ENCODE results near the gene TMEM132D.
"Not testable (repeated sequence)": the region's sequence is repeated elsewhere in the genome, so short reads cannot be mapped to it uniquely, and the experiment has no call there.

The TMEM132D gene

GRCh38 chr12:129589503-129589902 lies 314.3 kb downstream of the TMEM132D start:
- DNase-seq (ENCODE audit: low read depth in 2 of 2) = no peak

DNA sequence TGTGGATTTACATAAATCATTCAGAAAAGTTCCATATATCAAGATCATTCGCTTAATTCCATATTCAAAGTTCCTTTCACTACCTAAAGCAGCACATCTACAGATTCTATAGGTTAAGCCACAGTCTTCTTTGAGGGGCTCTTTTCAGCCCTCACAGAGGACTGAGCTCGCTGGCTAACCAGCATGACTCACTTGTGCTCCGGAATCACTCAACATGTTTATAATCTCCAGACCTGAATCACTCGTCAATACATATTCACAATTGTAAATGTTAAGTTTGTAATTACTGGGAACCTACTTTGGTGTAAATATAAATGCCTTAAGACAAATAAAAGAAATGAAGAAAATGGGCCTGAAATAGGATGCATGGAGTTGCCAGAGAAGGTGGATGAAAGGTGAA lies 315.7 kb downstream of the TMEM132D start:
- DNase-seq (ENCODE audit: low read depth in 2 of 2) = no peak

DNA sequence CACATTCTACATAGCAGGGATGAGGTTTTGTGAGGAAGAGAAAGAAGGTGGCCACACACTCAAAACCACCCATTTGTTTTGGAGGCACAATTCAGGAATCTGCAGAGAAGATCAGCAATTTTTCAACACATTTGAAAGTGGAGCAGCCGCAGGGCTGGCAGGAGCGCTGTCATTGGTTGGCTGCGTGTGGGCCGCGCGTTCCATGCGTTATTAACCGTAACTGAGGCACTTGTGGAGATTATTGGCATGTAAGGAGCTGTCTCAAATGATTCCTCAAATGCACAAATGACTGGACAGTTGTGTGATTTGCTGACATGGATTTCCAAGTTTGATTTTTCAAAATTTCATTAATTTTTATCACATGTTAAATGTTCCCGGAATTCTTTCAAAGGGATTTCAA lies 318.5 kb downstream of the TMEM132D start:
- DNase-seq (ENCODE audit: low read depth in 2 of 2) = no peak

GRCh38 chr12:129579879-129580278 lies 323.9 kb downstream of the TMEM132D start:
- DNase-seq (ENCODE audit: low read depth in 2 of 2) = no peak

GRCh38 chr12:129571901-129572494 lies 331.8 kb downstream of the TMEM132D start:
- DNase-seq (ENCODE audit: low read depth in 2 of 2) = no peak

DNA sequence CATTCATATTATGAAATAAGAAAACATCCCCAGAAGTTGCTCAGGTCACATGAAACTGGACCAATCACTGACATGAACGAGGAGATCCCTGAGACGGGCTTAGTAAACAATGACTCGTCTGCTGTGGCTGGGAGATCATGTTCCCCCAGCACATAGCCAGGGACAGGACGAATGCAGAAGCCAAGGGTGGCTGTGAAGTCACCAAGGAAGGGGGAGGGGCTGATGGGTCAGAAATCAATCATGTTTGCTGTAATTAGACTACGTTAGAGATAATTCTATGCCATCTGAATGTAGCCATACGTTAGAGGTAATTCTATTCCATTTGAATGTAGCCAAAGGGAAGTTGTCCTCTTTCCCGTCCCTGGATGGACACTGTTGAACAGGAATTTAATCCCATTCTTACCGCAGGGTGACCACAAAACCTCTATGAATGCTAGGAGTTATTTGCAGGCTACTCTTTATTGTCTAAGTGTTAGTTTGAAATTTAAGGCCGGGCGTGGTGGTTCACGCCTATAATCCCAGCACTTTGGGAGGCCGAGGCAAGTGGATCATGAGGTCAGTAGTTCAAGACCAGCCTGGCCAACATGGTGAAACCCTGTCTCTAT lies 332.9 kb downstream of the TMEM132D start:
- no peak for DNase-seq (ENCODE audit: low read depth in 2 of 2)

GRCh38 chr12:129566800-129567199 lies 337.0 kb downstream of the TMEM132D start:
- no peak for DNase-seq (ENCODE audit: low read depth in 2 of 2)

- no peak for DNase-seq (ENCODE audit: low read depth in 2 of 2)
These were observed 339.1 kb downstream of the TMEM132D start for GRCh38 chr12:129564768-129565167.

- no peak for DNase-seq (ENCODE audit: low read depth in 2 of 2)
These were observed 340.6 kb downstream of the TMEM132D start for GRCh38 chr12:129563266-129563665.

DNA sequence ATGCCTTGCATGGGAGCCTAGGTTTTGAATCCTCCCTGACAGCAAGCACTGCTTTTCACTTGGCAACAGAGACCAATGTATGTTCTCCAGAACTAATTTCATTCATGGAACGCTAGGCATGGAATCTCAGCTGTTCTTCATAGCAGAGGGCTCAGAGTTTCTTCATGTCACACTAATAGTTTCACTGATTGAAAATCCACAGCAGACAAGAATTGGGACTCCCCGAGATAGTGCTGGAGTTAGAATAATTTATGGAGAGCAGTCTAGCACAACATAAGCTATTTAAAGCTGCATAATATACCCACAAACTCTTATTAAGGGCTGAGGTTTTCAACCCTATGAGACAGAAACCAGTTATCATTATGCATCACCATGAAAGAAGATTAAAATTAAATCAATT lies 342.5 kb downstream of the TMEM132D start:
- no peak for DNase-seq (ENCODE audit: low read depth in 2 of 2)

DNA sequence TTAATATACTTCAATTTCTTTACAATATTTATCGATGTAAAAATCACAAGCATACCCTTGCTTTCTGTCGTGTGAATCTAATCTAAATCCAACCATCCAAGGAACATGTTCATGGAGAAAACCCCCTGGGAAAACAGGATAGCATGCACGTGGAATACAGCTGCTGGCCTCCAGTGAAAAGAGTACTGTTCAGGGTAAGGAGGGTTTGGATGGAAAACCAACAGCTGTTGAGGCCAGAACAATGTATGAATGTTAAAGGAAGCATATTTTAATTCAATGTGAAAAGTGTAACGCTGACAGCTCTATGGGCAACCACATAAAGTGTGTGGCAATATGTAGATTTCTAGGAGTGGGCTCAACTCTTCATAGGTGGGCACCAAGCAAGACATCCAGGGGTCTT lies 344.0 kb downstream of the TMEM132D start:
- no peak for DNase-seq (ENCODE audit: low read depth in 2 of 2)

DNA sequence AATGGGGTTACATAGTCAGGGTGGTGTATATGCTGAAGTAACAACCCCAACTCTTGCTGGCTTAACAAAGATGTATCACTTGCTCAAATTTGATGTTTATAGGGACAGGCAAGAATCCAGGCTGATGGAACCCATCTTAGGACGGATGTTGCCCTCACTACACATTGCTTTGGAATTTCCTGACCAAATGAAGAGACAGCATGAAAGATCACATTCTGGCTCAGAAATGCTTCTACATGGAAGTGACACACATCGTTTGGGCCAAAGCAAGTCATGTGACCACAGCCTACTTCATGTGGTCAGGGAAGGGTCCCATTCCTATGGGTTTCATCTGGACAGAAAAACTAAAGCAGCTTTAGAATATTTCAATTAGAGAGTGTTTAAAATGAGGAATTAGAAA lies 345.8 kb downstream of the TMEM132D start:
- no peak for DNase-seq (ENCODE audit: low read depth in 2 of 2)

GRCh38 chr12:129556082-129556481 lies 347.7 kb downstream of the TMEM132D start:
- no peak for DNase-seq (ENCODE audit: low read depth in 2 of 2)

DNA sequence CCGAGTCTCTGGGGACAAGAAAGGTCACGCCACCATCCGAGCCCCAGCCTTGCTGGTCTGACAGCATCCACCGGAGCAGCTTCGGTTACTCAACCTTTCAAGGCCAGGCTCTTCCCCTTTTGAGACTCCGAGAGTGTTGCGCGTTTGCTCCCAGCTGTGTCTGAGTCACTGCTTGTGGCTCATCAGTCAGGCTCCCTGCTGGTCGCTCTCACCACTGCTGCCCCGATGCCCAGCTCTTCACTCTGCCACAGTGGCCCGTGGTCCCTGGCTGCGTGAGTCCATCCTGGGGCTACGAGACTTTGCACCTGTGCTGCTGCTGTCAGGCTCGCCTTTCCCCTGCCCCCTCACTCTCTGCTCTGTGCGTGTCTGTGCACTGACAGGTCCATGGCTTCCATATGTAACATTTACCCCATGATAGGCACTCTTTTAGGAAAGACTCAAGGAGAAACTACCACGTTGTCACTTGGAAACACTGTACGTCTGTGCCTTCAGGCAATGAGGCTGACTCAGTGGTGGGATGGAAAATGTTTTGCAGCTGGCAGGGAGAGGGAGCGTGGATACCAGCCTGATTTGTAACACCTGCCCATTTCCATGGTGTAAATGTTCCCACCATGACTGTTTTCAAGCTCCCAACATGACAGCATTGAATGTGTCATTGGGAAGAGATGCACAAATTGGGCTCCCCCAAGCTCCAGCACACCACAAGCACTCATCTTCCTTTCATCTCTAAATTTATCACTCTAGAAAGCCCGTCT lies 350.7 kb downstream of the TMEM132D start:
- no peak for DNase-seq (ENCODE audit: low read depth in 2 of 2)

DNA sequence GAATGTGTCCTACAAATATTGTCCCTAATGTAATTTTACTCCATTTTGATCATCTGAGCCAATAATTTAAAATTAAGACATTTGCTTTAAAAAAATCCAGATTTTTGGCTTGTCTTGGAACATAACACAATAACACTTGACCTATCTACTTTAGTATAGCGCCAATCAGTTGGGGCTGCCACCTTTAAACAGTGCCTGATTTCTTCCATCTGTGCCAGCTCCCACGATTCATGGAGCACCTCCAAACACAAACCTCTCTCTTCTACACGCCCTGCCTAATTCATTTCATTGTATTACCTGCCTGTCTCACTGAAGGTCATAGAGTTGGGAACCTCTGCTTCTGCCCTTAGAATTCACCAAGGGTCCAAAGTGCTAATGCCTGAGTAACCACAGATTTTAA lies 352.4 kb downstream of the TMEM132D start:
- no peak for DNase-seq (ENCODE audit: low read depth in 2 of 2)

- no peak for DNase-seq (ENCODE audit: low read depth in 2 of 2)
These were observed 353.5 kb downstream of the TMEM132D start for GRCh38 chr12:129550353-129550752.

- DNase-seq (ENCODE audit: low read depth in 2 of 2) = no peak
These were observed 354.2 kb downstream of the TMEM132D start for GRCh38 chr12:129549656-129550055.

GRCh38 chr12:129549020-129549419 lies 354.8 kb downstream of the TMEM132D start:
- DNase-seq (ENCODE audit: low read depth in 2 of 2) = not testable (repeated sequence)

DNA sequence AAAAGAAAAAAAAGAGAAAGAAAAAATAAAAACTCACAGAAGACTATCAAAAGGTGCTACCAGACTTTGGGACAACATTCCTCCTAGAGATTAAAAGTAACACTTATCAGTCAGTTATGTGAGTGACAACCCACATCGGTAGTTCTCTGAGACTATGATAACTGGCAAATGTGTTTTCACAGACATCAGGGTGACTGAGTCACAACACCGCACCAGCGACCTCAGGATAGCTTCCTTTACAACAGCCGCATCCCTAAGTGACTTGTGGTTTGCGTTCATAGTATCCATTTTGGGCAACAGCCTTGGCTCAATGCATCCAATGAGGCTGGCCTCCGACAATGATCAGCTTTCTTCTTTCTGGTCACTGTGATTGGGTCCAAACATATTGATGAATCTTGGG lies 359.1 kb downstream of the TMEM132D start:
- DNase-seq (ENCODE audit: low read depth in 2 of 2) = no peak

DNA sequence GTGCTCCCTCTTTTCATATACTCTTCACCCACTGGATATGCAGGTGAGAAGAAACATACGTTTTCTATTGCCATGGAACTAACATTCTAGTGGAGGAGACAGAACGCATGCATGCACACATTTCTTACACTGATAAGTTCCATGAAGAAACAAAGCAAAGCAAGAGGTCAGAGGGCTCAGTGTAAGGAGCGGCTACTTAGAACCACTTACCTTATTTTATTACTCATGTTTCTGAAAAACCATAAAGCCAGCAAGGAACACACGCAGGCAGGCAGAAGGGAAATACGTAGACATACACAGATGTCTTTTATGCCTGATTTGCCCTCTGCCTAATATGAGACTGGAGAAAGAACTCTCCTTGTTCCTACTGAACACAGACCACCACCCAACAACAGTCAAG lies 362.9 kb downstream of the TMEM132D start:
- no peak for DNase-seq (ENCODE audit: low read depth in 2 of 2)

DNA sequence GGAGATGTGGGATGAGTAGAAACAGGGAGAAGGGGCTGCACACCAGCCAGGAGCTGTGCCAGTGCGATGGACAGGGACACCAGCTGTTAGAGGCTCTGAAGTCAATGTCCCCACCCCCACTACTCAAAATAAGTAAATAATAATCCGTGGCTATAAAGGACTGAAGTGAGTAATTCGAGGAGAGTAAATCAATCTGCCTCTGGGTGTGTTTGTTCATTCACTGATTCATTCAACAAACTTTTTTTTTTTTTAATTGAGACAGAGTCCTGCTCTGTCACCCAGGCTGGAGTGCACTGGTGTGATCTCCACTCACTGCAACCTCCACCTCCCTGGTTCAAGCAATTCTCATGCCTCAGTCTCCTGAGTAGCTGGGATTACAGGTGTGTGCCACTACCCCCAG lies 363.6 kb downstream of the TMEM132D start:
- DNase-seq (ENCODE audit: low read depth in 2 of 2) = no peak

- not testable (repeated sequence) for DNase-seq (ENCODE audit: low read depth in 2 of 2)
These were observed 365.0 kb downstream of the TMEM132D start for GRCh38 chr12:129538724-129539335.

- no peak for DNase-seq (ENCODE audit: low read depth in 2 of 2)
These were observed 365.7 kb downstream of the TMEM132D start for GRCh38 chr12:129538137-129538536.

All from stimulated activated CD4-positive, alpha-beta T cell treated with anti-CD3 and anti-CD28 coated beads, Interleukin-1b, Interleukin-23, amount 100 ng/mL, for 1 hour (primary cell).